Epithelial cell of esophagus (primary cell): Measurements from ENCODE around the gene ZNF407.

Experiments used
- DNase-seq: peaks from one replicate; pipeline ENCODE4 v3.0.0; 2010; ENCODE audit warnings: low read depth
- H3K4me3 ChIP-seq: 2 replicates; pipeline ENCODE4 v1.5.1; 2011; ENCODE audit warnings: mild to moderate bottlenecking, low read length, control low read depth
- TF ChIP-seq, protein P1 (sequence below): IDR thresholded peaks from 2 replicates; pipeline ENCODE4 v1.5.1; 2011; ENCODE audit warnings: low read depth, mild to moderate bottlenecking, low read length, control low read depth, inconsistent platforms; ENCODE audit not compliant: insufficient read depth; ENCODE audit errors: missing control alignments

The ZNF407 gene

DNA sequence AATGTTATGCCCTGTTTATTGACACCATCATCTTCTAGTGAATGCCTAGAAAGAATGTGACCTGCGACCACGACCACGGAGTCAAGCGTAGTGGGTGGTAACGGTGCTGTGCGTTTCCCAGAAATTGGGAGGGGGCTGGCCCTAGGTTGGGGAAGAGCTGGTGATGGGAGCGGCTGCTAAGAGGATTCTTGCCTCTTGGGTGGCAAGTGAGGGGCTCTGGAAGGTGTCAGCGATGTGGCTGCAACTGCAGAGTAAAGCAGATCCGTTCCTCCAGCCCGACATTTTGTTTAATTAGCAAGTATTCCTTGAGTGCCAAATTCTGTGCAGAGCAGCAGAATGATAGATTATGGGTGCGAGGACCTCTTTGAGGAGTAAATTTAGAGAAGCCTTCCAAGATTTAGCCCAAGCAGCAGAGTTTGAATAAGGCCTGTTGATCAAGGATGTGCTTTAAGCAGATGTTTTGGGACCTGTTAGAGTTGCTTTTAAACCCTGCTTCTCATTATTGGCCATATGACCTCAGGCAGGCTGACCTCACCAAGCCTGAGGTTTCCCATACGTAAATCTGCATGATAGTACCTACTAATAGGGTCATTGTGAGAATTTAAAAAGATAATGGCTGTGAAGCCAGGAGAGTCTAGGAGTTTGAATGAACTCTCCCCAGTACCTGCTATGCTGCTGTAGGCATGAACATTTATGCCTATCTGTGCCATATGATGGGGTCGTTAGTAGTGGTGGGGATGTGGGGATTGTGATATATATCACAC lies 323.6 kb downstream of the ZNF407 start:
- DNase-seq = no peak
- TF ChIP-seq, protein P1, sequence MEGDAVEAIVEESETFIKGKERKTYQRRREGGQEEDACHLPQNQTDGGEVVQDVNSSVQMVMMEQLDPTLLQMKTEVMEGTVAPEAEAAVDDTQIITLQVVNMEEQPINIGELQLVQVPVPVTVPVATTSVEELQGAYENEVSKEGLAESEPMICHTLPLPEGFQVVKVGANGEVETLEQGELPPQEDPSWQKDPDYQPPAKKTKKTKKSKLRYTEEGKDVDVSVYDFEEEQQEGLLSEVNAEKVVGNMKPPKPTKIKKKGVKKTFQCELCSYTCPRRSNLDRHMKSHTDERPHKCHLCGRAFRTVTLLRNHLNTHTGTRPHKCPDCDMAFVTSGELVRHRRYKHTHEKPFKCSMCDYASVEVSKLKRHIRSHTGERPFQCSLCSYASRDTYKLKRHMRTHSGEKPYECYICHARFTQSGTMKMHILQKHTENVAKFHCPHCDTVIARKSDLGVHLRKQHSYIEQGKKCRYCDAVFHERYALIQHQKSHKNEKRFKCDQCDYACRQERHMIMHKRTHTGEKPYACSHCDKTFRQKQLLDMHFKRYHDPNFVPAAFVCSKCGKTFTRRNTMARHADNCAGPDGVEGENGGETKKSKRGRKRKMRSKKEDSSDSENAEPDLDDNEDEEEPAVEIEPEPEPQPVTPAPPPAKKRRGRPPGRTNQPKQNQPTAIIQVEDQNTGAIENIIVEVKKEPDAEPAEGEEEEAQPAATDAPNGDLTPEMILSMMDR = no peak
- H3K4me3 ChIP-seq = no peak overlapping the region

DNA sequence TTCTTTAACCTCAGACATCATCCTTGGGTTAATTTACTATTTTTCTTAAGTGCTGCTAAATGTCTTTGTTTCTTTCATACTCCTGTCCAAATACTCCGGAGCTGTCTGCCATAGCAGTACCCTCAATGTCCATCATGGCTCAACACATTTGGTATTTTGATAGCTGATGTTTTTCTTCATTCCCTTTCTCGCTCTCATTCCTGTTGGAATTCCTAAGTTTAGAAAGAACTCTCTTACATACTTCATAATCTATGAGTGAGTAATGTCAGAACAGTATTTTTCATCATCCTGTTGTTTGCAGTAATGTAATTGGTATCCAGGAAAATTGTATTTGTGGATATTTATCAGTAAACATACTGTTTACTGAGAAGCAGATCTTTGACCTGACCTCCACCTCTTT lies 328.4 kb downstream of the ZNF407 start:
- H3K4me3 ChIP-seq = no peak overlapping the region
- no peak for DNase-seq
- TF ChIP-seq, protein P1 = no peak

DNA sequence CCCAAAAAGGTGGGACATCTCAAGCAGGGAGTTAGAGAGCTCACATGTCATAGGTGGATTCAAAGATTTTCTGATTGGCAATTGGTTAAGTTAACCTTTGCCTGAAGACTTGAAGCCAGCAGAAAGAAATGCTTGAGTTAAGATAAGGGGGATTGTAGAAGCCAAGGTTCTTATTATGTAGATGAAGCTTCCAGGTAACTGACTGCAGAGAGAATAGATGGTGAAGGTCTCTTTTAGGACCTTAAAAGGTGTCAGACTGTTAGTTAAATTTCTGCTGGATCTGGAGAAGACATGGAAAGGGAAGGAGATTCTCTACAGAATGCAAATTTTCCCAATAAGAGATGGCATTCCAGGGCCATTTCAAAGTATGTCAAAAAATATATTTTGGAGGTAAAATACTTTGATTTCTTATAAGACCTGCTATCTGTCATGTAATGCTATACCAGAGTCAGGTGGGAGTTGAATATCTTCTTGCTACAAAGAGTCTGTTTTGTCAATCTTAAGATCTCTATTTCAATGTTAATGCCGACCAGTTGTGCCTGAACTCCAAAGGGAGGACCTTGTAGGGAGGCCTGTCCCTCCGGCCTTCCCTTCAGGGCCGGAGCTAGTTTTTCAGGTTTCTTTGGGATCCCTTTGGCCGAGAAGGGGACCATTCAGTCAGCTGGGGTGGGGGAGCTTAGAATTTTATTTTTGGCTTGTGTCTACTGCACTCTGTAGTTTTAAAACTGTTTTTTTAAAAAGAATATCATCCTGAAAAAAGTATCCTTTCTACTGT lies 330.7 kb downstream of the ZNF407 start:
- TF ChIP-seq, protein P1 = no peak
- DNase-seq = no peak
- H3K4me3 ChIP-seq = no peak overlapping the region

DNA sequence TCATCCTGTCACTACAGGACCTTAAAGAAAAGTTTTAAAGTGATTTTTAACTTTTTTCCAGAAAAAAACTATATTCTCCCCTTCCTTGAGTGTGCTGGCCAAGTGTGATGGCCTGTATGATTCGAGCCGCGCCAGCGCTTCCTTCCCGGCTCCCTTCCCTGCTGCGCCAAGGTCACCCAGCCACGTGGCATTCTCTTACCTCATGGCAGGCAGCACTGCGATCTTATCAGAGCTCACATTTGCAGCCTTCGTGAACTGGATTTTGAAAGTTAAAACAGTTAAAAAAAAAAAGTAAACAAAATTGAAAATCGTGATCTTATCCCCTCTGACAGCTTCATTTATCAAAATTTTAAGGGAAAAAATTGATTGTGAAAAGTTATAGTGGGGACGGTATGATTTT lies 331.4 kb downstream of the ZNF407 start:
- H3K4me3 ChIP-seq = no peak overlapping the region
- DNase-seq = no peak
- TF ChIP-seq, protein P1 = no peak

DNA sequence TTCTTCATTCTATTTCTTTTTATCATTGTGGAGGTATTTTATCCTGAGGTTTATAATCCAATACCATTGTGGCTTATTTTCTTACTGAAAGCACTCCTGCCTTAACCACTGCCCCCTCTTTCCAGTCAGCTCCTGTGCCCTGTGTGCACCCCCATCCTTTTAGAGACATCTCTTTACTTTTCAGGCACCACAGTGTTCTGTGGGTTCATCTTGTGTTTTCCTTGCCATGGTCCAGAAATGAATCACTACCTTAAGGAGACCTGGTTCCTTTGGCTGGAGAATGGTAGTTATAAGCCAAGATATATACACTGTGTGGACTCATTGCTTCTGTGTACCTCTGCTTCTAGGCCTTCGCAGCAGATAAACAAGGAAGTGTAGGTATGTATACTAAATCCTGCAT lies 332.9 kb downstream of the ZNF407 start:
- TF ChIP-seq, protein P1 = no peak
- no peak for DNase-seq
- no peak overlapping the region for H3K4me3 ChIP-seq

DNA sequence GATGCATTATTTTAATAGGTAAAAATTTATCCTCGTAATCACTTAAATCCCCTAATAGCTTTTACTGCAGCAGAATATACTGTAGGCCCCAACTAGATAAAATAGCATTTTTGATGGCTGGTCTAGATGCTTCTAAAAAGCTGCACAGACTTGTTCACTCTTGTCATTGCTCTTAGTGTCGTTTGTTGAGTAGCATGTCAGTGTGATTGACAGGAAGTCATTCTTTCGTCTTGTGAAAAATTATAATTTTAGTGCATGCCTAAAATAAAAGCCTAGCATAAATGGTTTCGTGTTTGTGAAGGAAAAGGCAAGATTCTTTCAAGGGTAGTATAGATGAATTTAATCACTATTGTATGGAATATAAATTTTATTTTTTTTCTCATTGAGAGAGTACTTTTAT lies 336.3 kb downstream of the ZNF407 start:
- no peak for DNase-seq
- TF ChIP-seq, protein P1 = no peak
- no peak overlapping the region for H3K4me3 ChIP-seq
